Heart right ventricle (tissue), 16 donors: Measurements from ENCODE around the gene CEP72. TPM values are rescaled to one million over a fixed set of nuclear protein-coding genes. Genes with fewer than 3 reads are reported as not detected.

Source experiments
- ATAC-seq, 8 donors: fragments of 200-7000 bp; cut with Tn5 transposase; one replicate each; pipeline ENCODE4 v1.9.1; 2020; ENCODE audit warnings: mild to moderate bottlenecking in 8 of 8, moderate library complexity in 8 of 8, moderate number of reproducible peaks in 1 of 8
- DNase-seq, 2 donors: peaks; one replicate each; pipeline ENCODE4 v3.0.0-alpha.2; 2020
- H3K27ac ChIP-seq, 10 donors: fragments of 200-600 bp; sonication (generic) in 2 of 10; one replicate each; pipeline versions ENCODE4 v1.5.0 to v1.8.0; 2020 to 2022; ENCODE audit warnings: mild to moderate bottlenecking in 3 of 10
- H3K27me3 ChIP-seq, 7 donors: fragments of 200-600 bp; one replicate each; pipeline ENCODE4 v1.8.0; 2021 to 2022; ENCODE audit warnings: mild to moderate bottlenecking in 2 of 7
- H3K36me3 ChIP-seq, 9 donors: fragments of 200-600 bp; sonication (generic) in 1 of 9; one replicate each; pipeline versions ENCODE4 v1.5.0 to v1.8.0; 2020 to 2022; ENCODE audit warnings: mild to moderate bottlenecking in 2 of 9
- H3K4me1 ChIP-seq, 9 donors: fragments of 200-600 bp; sonication (generic) in 1 of 9; one replicate each; pipeline versions ENCODE4 v1.5.0 to v1.8.0; 2020 to 2022; ENCODE audit warnings: mild to moderate bottlenecking in 4 of 9
- H3K4me3 ChIP-seq, 10 donors: fragments of 200-600 bp; sonication (generic) in 2 of 10; one replicate each; pipeline versions ENCODE4 v1.5.0 to v1.8.0; 2020 to 2022; ENCODE audit warnings: mild to moderate bottlenecking in 7 of 10, moderate library complexity in 2 of 10
- H3K9me3 ChIP-seq, 11 donors: fragments of 200-600 bp in 10 of 11; sonication (generic) in 2 of 11; one replicate each; pipeline versions ENCODE4 v1.5.0 to v1.8.0; 2013 to 2022; ENCODE audit warnings: mild to moderate bottlenecking in 2 of 11, control low read depth in 1 of 11, moderate library complexity in 1 of 11
- CTCF ChIP-seq, 9 donors: fragments of 200-600 bp; sonication (generic) in 2 of 9; IDR thresholded peaks; one replicate each; pipeline versions ENCODE4 v1.5.0 to v1.8.0; 2021 to 2022; ENCODE audit warnings: antibody characterized with exemption in 9 of 9, mild to moderate bottlenecking in 5 of 9, moderate library complexity in 1 of 9
- WGBS, 2 donors: extraction: QIAGEN DNeasy Blood & Tissue Kit; methylation state at CpG; one replicate each; pipeline ENCODE4 v1.1.7; 2013; ENCODE audit warnings: inconsistent platforms in 1 of 2; 5-methylcytosine and 5-hydroxymethylcytosine counted together
- intact Hi-C, 10 donors: fragments of 100-400 bp; cut with DNase I; formaldehyde crosslinking; loops; one replicate each; pipeline versions ENCODE4 v1.11.1 to v1.14.2; 2022
- polyA plus RNA-seq, 2 donors: library from polyadenylated mRNA; stranded (reverse); fragments of 200-250 nt; gene quantifications; one replicate each; pipeline ENCODE4 v1.2.3, GENCODE V29; 2013
- total RNA-seq, 10 donors: library from RNA; stranded (reverse); fragmentation: NEBNext Ultra II Directional in 3 of 10; extraction: Animal tissue kit (Norgen Biotek cat#: 25700) in 3 of 10; gene quantifications; one replicate each; pipeline versions ENCODE4 v1.2.1 to v1.2.4, GENCODE V29; 2021 to 2023
- donor health status: Arrhythmogenic right ventricular cardiomyopathy.
- donor health status: ischemic (EF 13 %, LVEDD 7.1; RV severe dilation, severe dysfunction).
- donor health status: healthy with polysubstance abuse.
- donor health status: DM: no; HTN: yes; CAD: no.
- donor health status: DM: no; HTN: no; CAD: no.
- donor health status: ischemic (EF 25% LVEDD 6.9; RV normal size, moderate dysfunction).
- donor health status: ischemic (EF 25% LVEDD 5.7; RV mildly dilated, moderate dysfunction).
- donor health status: healthy.
- donor health status: DM: yes; HTN: yes; CAD: no.
- donor health status: Ischemic cardiomyopathy.
- donor health status: ischemic (EF 35%, LVEDD 5.7; RV mildly dilated, moderate dysfunction).
- donor health status: nonischemic (EF 11% LVEDD 7.7; RV severe dilation, severe dysfunction).
- donor health status: DM: yes; HTN: yes; CAD: no.
- donor health status: PGD.
- donor health status: ischemic (EF 29% LVEDD 5.4; RV normal size, mild dysfunction).
- donor health status: nonischemic (EF 23%, LVEDD 6.1; RV moderate dilation, normal function).

Gene CEP72
- total and polyA plus RNA-seq, 12 donors = 0.66 to 2.4 (median 1.4) TPM

GRCh38 chr5:635306-636055 is 23.3 kb downstream of the CEP72 start:
- H3K9me3 ChIP-seq = peaks cover 0 to 8% (median 0%) of the 10 kb centered on the region in 11 donors
- H3K27ac ChIP-seq = no peak overlapping the region
- no peak for TF ChIP-seq CTCF (IDR thresholded peaks at IDR 0.05)
- DNase-seq (no peak), ATAC-seq (no peak)
- no peak overlapping the region for H3K4me3 ChIP-seq
- H3K27me3 ChIP-seq = no peaks in the 10 kb centered on the region
- H3K36me3 ChIP-seq = peaks cover 0 to 63% (median 23%) of the 10 kb centered on the region in 9 donors
- intact Hi-C loops = no loop called here
- H3K4me1 ChIP-seq = no peaks in the 10 kb centered on the region
- 95 to 98% methylated on average over 18 of the region's 18 CpGs for WGBS, 2 donors

GRCh38 chr5:636951-637350 is 24.8 kb downstream of the CEP72 start:
- no peak for DNase-seq
- WGBS, 2 donors = 90 to 96% methylated on average over 20 of the region's 20 CpGs
- peaks cover 0 to 73% (median 24%) of the 10 kb centered on the region in 9 donors for H3K36me3 ChIP-seq
- no peak for TF ChIP-seq CTCF (IDR thresholded peaks at IDR 0.05)
- H3K27ac ChIP-seq = no peak overlapping the region
- no peaks in the 10 kb centered on the region for H3K27me3 ChIP-seq
- intact Hi-C loops = no loop called here
- ATAC-seq = no peak
- no peak overlapping the region for H3K4me3 ChIP-seq
- H3K9me3 ChIP-seq = peaks cover 0 to 8% (median 0%) of the 10 kb centered on the region in 11 donors
- H3K4me1 ChIP-seq = no peaks in the 10 kb centered on the region

GRCh38 chr5:637581-638450 is 25.7 kb downstream of the CEP72 start:
- H3K9me3 ChIP-seq = peaks cover 0 to 8% (median 0%) of the 10 kb centered on the region in 11 donors
- no peaks in the 10 kb centered on the region for H3K4me1 ChIP-seq
- no peaks in the 10 kb centered on the region for H3K27me3 ChIP-seq
- H3K36me3 ChIP-seq = peaks cover 0 to 73% (median 24%) of the 10 kb centered on the region in 9 donors
- DNase-seq (no peak), ATAC-seq (no peak)
- no peak for TF ChIP-seq CTCF (IDR thresholded peaks at IDR 0.05)
- H3K4me3 ChIP-seq = no peak overlapping the region
- intact Hi-C loops = no loop called here
- no peak overlapping the region for H3K27ac ChIP-seq
- WGBS, 2 donors = 96 to 97% methylated on average over 42 of the region's 42 CpGs

- intact Hi-C loops = no loop called here
- Histone ChIP-seq H3K4me1 (no peaks in the 10 kb centered on the region), H3K27ac (no peak overlapping the region), H3K9me3 (peaks cover 0 to 8% (median 0%) of the 10 kb centered on the region in 11 donors), H3K36me3 (peaks cover 0 to 73% (median 24%) of the 10 kb centered on the region in 9 donors), H3K27me3 (no peaks in the 10 kb centered on the region), H3K4me3 (no peak overlapping the region)
- TF ChIP-seq CTCF (IDR thresholded peaks at IDR 0.05) = no peak
- WGBS, 2 donors = 94 to 96% methylated on average over 29 of the region's 29 CpGs
- DNase-seq (no peak), ATAC-seq (no peak)
Observed at GRCh38 chr5:638501-639252, 26.5 kb downstream of the CEP72 start.
